HepG2 (cell line): ENCODE measurements around the gene CLCN1. TPM values are rescaled to one million over a fixed set of nuclear protein-coding genes. Genes with fewer than 3 reads are reported as not detected.

Source experiments
- ATAC-seq: fragments of 200-7000 bp; cut with Tn5 transposase; 3 replicates; pipeline ENCODE4 v1.9.1; 2020; ENCODE audit warnings: mild to moderate bottlenecking, moderate library complexity
- BruUV-seq: library from RNA; stranded (reverse); fragments of 400-500 nt; replicated peaks from 2 replicates; lab custom pipeline; 2021; lab: Mats Ljungman, UMichigan
- CTCF ChIA-PET: fragments of 300-600 bp; formaldehyde crosslinking; extraction: SDS; loops from one replicate; lab custom pipeline; 2021; ENCODE audit warnings: low total read pairs, inconsistent platforms, low intra/inter-chr PET ratio; lab: Yijun Ruan, JAX
- POLR2A ChIA-PET: fragments of 350-600 bp; sonication (Branson Sonifier 250); formaldehyde crosslinking; loops from one replicate; lab custom pipeline; 2020; ENCODE audit warnings: antibody characterized with exemption, inconsistent platforms; lab: Yijun Ruan, JAX
- DNase-seq: peaks from one replicate; pipeline ENCODE4 v3.0.0-alpha.2; 2015; ENCODE audit warnings: low spot score
- FAIRE-seq: peaks from 3 replicates; lab custom pipeline; 2011; peaks lifted over from hg19 to GRCh38; lab: Jason Lieb, UNC
- H2AFZ ChIP-seq: one replicate; pipeline ENCODE4 v1.6.1; 2011; ENCODE audit warnings: low read length, inconsistent platforms
- H3K27ac ChIP-seq: fragments of 300-600 bp; 3 replicates; pipeline ENCODE4 v1.8.0; 2011; ENCODE audit warnings: mixed run types, mild to moderate bottlenecking, mixed read lengths, low read length, inconsistent platforms; ENCODE audit not compliant: insufficient read depth; ENCODE audit errors: extremely low read length
- H3K27me3 ChIP-seq, 2 experiments: fragments of 200-600 bp in 1 of 2; 2 replicates in 1 of 2; 3 replicates in 1 of 2; pipeline versions ENCODE4 v1.6.0 to v1.8.0; 2011; ENCODE audit warnings: low read length in 2 of 2, mild to moderate bottlenecking in 2 of 2, moderate library complexity in 2 of 2, inconsistent platforms in 1 of 2; ENCODE audit not compliant: insufficient read depth in 2 of 2, control insufficient read depth in 1 of 2
- H3K36me3 ChIP-seq, 2 experiments: fragments of 200-600 bp in 1 of 2; replicated peaks in 1 of 2; 2 replicates in 1 of 2; 3 replicates in 1 of 2; pipeline versions ENCODE4 v1.5.1 to v1.8.0; 2011; ENCODE audit warnings: low read length in 2 of 2, inconsistent platforms in 1 of 2; ENCODE audit not compliant: insufficient read depth in 2 of 2, control insufficient read depth in 1 of 2
- H3K4me1 ChIP-seq: 2 replicates; pipeline ENCODE4 v1.5.1; 2012; ENCODE audit warnings: low read length, inconsistent platforms; ENCODE audit not compliant: insufficient read depth
- H3K4me2 ChIP-seq: 2 replicates; pipeline ENCODE4 v1.6.0; 2011; ENCODE audit warnings: low read depth, low read length, inconsistent platforms
- H3K4me3 ChIP-seq, 3 experiments: fragments of 200-600 bp in 1 of 3; sonication (generic), shearing (Covaris generic) in 1 of 3; replicated peaks in 1 of 3; 2 replicates each; pipeline ENCODE4 v1.5.1; 2011 to 2016; ENCODE audit warnings: low read length in 3 of 3, inconsistent platforms in 2 of 3, low read depth in 2 of 3, mild to moderate bottlenecking in 2 of 3, control low read depth in 1 of 3, mixed read lengths in 1 of 3; ENCODE audit not compliant: insufficient read depth in 1 of 3
- H3K79me2 ChIP-seq: one replicate; pipeline ENCODE4 v1.6.1; 2011; ENCODE audit warnings: low read length, inconsistent platforms; ENCODE audit not compliant: insufficient read depth
- H3K9ac ChIP-seq: 2 replicates; pipeline ENCODE4 v1.6.0; 2011; ENCODE audit warnings: mild to moderate bottlenecking, low read depth, low read length, inconsistent platforms; ENCODE audit not compliant: insufficient read depth
- H3K9me3 ChIP-seq: 2 replicates; pipeline ENCODE4 v1.5.1; 2012; ENCODE audit warnings: mild to moderate bottlenecking, low read length
- H4K20me1 ChIP-seq: 2 replicates; pipeline ENCODE4 v1.6.0; 2011; ENCODE audit warnings: inconsistent platforms, mild to moderate bottlenecking, low read length, moderate library complexity; ENCODE audit not compliant: insufficient read depth
- AGO1 ChIP-seq: fragments of 200-400 bp; formaldehyde crosslinking; IDR thresholded peaks from 2 replicates; pipeline ENCODE4 v1.6.1; 2017; ENCODE audit warnings: mild to moderate bottlenecking, low read depth, low read length, moderate library complexity; ENCODE audit not compliant: poor library complexity, severe bottlenecking
- AKAP8 ChIP-seq: sonication (generic); formaldehyde crosslinking; IDR thresholded peaks from 2 replicates; pipeline ENCODE4 v1.5.1; 2020; ENCODE audit warnings: mild to moderate bottlenecking, missing genetic modification reagents
- ARNT2 ChIP-seq: sonication (generic); formaldehyde crosslinking; IDR thresholded peaks from 2 replicates; pipeline ENCODE4 v1.8.0; 2022; ENCODE audit warnings: mild to moderate bottlenecking, low read depth, missing genetic modification reagents, moderate library complexity
- FOXP4 ChIP-seq: sonication (generic); formaldehyde crosslinking; IDR thresholded peaks from 2 replicates; pipeline ENCODE4 v1.4.0; 2020; ENCODE audit warnings: missing genetic modification reagents
- HNRNPUL1 ChIP-seq: fragments of 200-400 bp; formaldehyde crosslinking; IDR thresholded peaks from 2 replicates; pipeline ENCODE4 v1.6.1; 2017; ENCODE audit warnings: low read depth, mild to moderate bottlenecking, low read length, moderate library complexity
- ISX ChIP-seq: sonication (generic); formaldehyde crosslinking; conservative IDR thresholded peaks from 2 replicates; pipeline ENCODE4 v1.5.0; 2020; ENCODE audit warnings: missing genetic modification reagents
- RARA ChIP-seq: IDR thresholded peaks from 2 replicates; pipeline ENCODE4 v1.6.1; 2016; ENCODE audit warnings: missing genetic modification reagents, missing compliant biosample characterization
- TBL1XR1 ChIP-seq: fragments of 150-350 bp; IDR thresholded peaks from 2 replicates; pipeline ENCODE4 v1.6.1; 2014; ENCODE audit warnings: borderline replicate concordance, low read length; ENCODE audit not compliant: partially characterized antibody
- TEAD2 ChIP-seq: sonication (generic); formaldehyde crosslinking; IDR thresholded peaks from 2 replicates; pipeline ENCODE4 v1.9.0; 2021; ENCODE audit warnings: missing genetic modification reagents
- ZKSCAN8 ChIP-seq: IDR thresholded peaks from 2 replicates; pipeline ENCODE4 v1.6.1; 2016; ENCODE audit warnings: borderline replicate concordance, missing genetic modification reagents, missing compliant biosample characterization
- ZNF720 ChIP-seq: sonication (generic); formaldehyde crosslinking; IDR thresholded peaks from 2 replicates; pipeline ENCODE4 v1.4.0; 2020; ENCODE audit warnings: missing genetic modification reagents
- WGBS: methylation state at CpG from one replicate; pipeline ENCODE4 v1.1.6; 2017; ENCODE audit warnings: low lambda C conversion rate; 5-methylcytosine and 5-hydroxymethylcytosine counted together
- in situ Hi-C: cut with HindIII; loops from 2 replicates; pipeline ENCODE4 v1.10.0; 2017; ENCODE audit warnings: low pct_unique_long_range_greater_than_20kb; ENCODE audit not compliant: extremely low pct_ligation_motif_present
- intact Hi-C: fragments of 100-400 bp; cut with micrococcal nuclease; formaldehyde crosslinking; loops from one replicate; pipeline ENCODE4 v1.10.0; 2022; ENCODE audit not compliant: unreplicated experiment
- polyA plus RNA-seq, 8 experiments: library from polyadenylated mRNA; depleted of rRNA in 3 of 8; stranded (reverse) in 7 of 8; unstranded in 1 of 8; fragments of >200 nt; fragmentation: Illumina TruSeq in 4 of 8; extraction: Trizol in 4 of 8; gene quantifications; 2 replicates each; pipeline versions ENCODE4 v1.2.1 to v1.2.3, GENCODE V29; 2011 to 2016; ENCODE audit warnings: low read depth in 4 of 8, missing spikeins in 1 of 8, mixed read lengths in 1 of 8; ENCODE audit not compliant: insufficient read depth in 1 of 8
- total RNA-seq, 5 experiments: library from RNA; depleted of rRNA; stranded (reverse); fragments of >200 nt; fragmentation: Illumina TruSeq; extraction: Trizol; gene quantifications; 2 replicates each; pipeline ENCODE4 v1.2.3, GENCODE V29; 2016; ENCODE audit warnings: low read depth in 1 of 5
- TF ChIP-seq, protein P1 (sequence below): sonication (generic); formaldehyde crosslinking; IDR thresholded peaks from 2 replicates; pipeline ENCODE4 v1.5.1; 2020; ENCODE audit warnings: missing genetic modification reagents, mild to moderate bottlenecking, borderline replicate concordance

Gene CLCN1
- total and polyA plus RNA-seq, 2 of the 13 experiments (the other 11 are each of a cell fraction or from before 2014, with no cell fraction given) = 0.01 TPM; not detected in 1

DNA sequence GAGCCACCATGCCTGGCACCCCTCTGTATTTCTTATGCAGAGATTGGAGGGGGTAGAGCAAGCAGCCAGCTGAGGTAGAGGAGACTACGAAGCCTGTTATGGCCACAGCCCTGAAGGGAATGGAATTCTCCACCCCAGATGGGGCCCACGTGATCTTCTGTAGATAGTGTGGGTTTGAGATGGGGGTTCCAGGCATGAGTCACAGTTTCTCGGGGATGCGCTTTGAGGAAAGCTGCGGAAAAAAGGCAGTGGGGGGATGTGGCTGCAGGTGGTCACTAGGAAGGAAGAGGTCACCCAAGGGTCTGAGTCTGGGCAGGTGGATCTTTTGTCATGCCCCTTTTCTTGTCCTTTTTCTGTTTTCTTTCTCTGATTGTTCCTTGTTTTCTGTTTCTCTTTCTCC, 35.1 kb downstream of the CLCN1 start (continued):
- no peak for TF ChIP-seq HNRNPUL1

- Histone ChIP-seq H3K36me3 (no peaks in the 10 kb centered on the region), H3K4me3 (no peak overlapping the region), H3K27me3 (peaks cover 3 to 18% of the 10 kb centered on the region in 2 experiments; a peak in 3 of 5 replicates), H4K20me1 (no peaks in the 10 kb centered on the region), H2AFZ (no peak overlapping the region), H3K9ac (no peak overlapping the region), H3K27ac (no peak overlapping the region), H3K9me3 (no peaks in the 10 kb centered on the region), H3K4me1 (no peaks in the 10 kb centered on the region), H3K4me2 (no peak overlapping the region), H3K79me2 (no peaks in the 10 kb centered on the region)
- DNase-seq = no peak
- in situ Hi-C loops = no loop called here
- no peak for FAIRE-seq
- intact Hi-C loops = no loop called here
- no TSS peak for BruUV-seq
- CTCF ChIA-PET = no interaction called here
- POLR2A ChIA-PET = no interaction called here
- no peak for TF ChIP-seq ZNF720 (CRISPR knock-in tag)
- no peak for TF ChIP-seq TBL1XR1
- TF ChIP-seq AKAP8 = no peak
- ATAC-seq = no peak
- 60% methylated on average over 8 of the region's 9 CpGs for WGBS
These were observed 35.7 kb downstream of the CLCN1 start for GRCh38 chr7:143351574-143351973.

DNA sequence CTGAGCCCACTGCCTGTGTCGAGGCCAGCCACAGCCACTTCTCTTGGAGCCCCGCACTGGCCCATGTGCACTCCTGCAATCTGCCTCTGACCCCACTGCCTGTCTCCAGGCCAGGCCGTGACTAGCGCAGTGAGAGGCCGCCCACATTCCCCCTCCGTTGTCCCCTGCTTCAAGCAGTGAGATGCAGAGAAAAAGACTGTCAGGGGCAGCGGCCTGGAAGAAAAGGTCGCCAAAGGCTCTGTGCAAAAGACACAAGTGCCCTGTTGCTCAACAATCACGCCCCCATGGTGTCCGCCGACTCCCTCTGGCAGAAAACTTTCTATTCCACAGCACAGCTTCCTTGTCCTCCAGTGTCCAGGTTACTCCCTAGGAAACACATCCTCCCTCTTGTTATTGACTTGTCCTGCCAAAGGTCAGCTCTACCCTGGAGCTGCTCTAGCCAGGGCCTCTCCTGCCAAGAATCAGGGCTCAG, 36.7 kb downstream of the CLCN1 start:
- in situ Hi-C loops (no loop called here), intact Hi-C loops (no loop called here)
- FAIRE-seq (no peak), ATAC-seq (peak; percentile 62), DNase-seq (no peak)
- Histone ChIP-seq H3K36me3 (no peaks in the 10 kb centered on the region), H3K79me2 (no peaks in the 10 kb centered on the region), H3K9ac (no peak overlapping the region), H3K27me3 (peaks cover 3 to 25% of the 10 kb centered on the region in 2 experiments; a peak in 3 of 5 replicates), H3K9me3 (no peaks in the 10 kb centered on the region), H3K27ac (no peak overlapping the region), H2AFZ (no peak overlapping the region), H3K4me3 (no peak overlapping the region), H3K4me2 (no peak overlapping the region), H3K4me1 (no peaks in the 10 kb centered on the region), H4K20me1 (no peaks in the 10 kb centered on the region)
- no TSS peak for BruUV-seq
- ChIA-PET POLR2A (no interaction called here), CTCF (no interaction called here)
- 35% methylated on average over 9 of the region's 11 CpGs for WGBS
- TF ChIP-seq ISX (CRISPR knock-in tag) = no peak
- TF ChIP-seq ZKSCAN8 (CRISPR knock-in tag) = no peak
- TF ChIP-seq, protein P1, sequence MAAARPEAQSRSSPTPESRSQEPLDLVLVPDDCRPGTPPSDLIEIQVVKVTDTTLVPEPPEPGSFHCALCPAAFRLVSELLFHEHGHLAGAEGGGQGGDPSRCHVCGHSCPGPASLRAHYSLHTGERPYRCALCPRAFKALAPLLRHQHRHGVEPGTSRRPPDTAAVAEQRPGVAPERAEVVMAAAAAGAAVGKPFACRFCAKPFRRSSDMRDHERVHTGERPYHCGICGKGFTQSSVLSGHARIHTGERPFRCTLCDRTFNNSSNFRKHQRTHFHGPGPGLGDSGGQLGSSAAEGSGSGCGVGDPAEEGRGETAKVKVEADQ (CRISPR knock-in tag) = no peak
- TF ChIP-seq AGO1 = no peak
- TF ChIP-seq ARNT2 (CRISPR knock-in tag) = no peak
- TF ChIP-seq RARA (CRISPR knock-in tag) = no peak
- TF ChIP-seq FOXP4 (CRISPR knock-in tag) = no peak
- no peak for TF ChIP-seq TEAD2
